GM12878 (cell line): ENCODE data around the gene SH3BP5. TPM values are rescaled to one million over a fixed set of nuclear protein-coding genes. Genes with fewer than 3 reads are reported as not detected.

Source experiments
- ASH2L ChIP-seq: fragments of 300-600, 200-600 bp; sonication (generic); IDR thresholded peaks from 2 replicates; pipeline ENCODE4 v1.6.1; 2017; ENCODE audit warnings: low read depth, mild to moderate bottlenecking, borderline replicate concordance
- CBX3 ChIP-seq: fragments of 200-600 bp; sonication (generic); IDR thresholded peaks from 2 replicates; pipeline ENCODE4 v1.6.1; 2016; ENCODE audit warnings: low read depth, borderline replicate concordance
- CHD1 ChIP-seq: IDR thresholded peaks from 2 replicates; pipeline ENCODE4 v1.6.1; 2012; ENCODE audit warnings: low read depth, low read length, improper control_type of control experiment
- ESRRA ChIP-seq: IDR thresholded peaks from 2 replicates; pipeline ENCODE4 v1.6.1; 2012; ENCODE audit warnings: mild to moderate bottlenecking, low read length, improper control_type of control experiment
- LARP7 ChIP-seq: fragments of 450-650 bp; IDR thresholded peaks from 2 replicates; pipeline ENCODE4 v1.6.1; 2017; ENCODE audit warnings: mild to moderate bottlenecking
- MTA3 ChIP-seq: IDR thresholded peaks from 2 replicates; pipeline ENCODE4 v1.6.1; 2012; ENCODE audit warnings: low read length, inconsistent platforms, borderline replicate concordance
- SMAD1 ChIP-seq: fragments of 450-650 bp; IDR thresholded peaks from 2 replicates; pipeline ENCODE4 v1.6.1; 2018; ENCODE audit warnings: mild to moderate bottlenecking, low read depth; ENCODE audit not compliant: partially characterized antibody
- SMARCA5 ChIP-seq: fragments of 450-650 bp; IDR thresholded peaks from 2 replicates; pipeline ENCODE4 v1.6.1; 2017; ENCODE audit warnings: mild to moderate bottlenecking
- YBX1 ChIP-seq: fragments of 450-650 bp; IDR thresholded peaks from 2 replicates; pipeline ENCODE4 v1.6.1; 2016; ENCODE audit warnings: antibody characterized with exemption
- YY1 ChIP-seq: IDR thresholded peaks from 2 replicates; pipeline ENCODE4 v1.6.1; 2011; ENCODE audit warnings: low read depth, mild to moderate bottlenecking, low read length
- polyA plus RNA-seq, 11 experiments: library from polyadenylated mRNA; depleted of rRNA in 4 of 11; unstranded in 6 of 11; stranded (reverse) in 5 of 11; fragments of >200 nt; fragmentation: Nextera tagmentation in 4 of 11; fragmentation: Illumina TruSeq in 1 of 11; extraction: Ambion mirVana in 4 of 11; extraction: Trizol in 1 of 11; gene quantifications; 1 replicate in 1 of 11; 2 replicates in 10 of 11; pipeline versions ENCODE4 v1.2.1 to v1.2.3, GENCODE V29; 2011 to 2016; ENCODE audit warnings: inconsistent platforms in 2 of 11, missing spikeins in 2 of 11, low read depth in 1 of 11
- total RNA-seq, 4 experiments: library from RNA; depleted of rRNA in 3 of 4; stranded (reverse); fragments of >200 nt in 3 of 4; fragmentation: Illumina TruSeq in 1 of 4; extraction: Trizol in 1 of 4; gene quantifications; 2 replicates each; pipeline versions ENCODE4 v1.2.1 to v1.2.3, GENCODE V29; 2013 to 2021
- TF ChIP-seq, protein P1 (sequence below): IDR thresholded peaks from 2 replicates; pipeline ENCODE4 v1.6.1; 2012; ENCODE audit warnings: low read length, inconsistent platforms
- TF ChIP-seq, protein P2 (sequence below): fragments of 450-650 bp; IDR thresholded peaks from 2 replicates; pipeline ENCODE4 v1.6.1; 2017; ENCODE audit warnings: mild to moderate bottlenecking, low read depth, inconsistent platforms; ENCODE audit not compliant: poor library complexity, severe bottlenecking
- TF ChIP-seq, protein P3 (sequence below): fragments of 450-650 bp; formaldehyde crosslinking; IDR thresholded peaks from 2 replicates; pipeline ENCODE4 v1.5.0; 2022; ENCODE audit warnings: mild to moderate bottlenecking, missing genetic modification characterization
- TF ChIP-seq, protein P4 (sequence below): fragments of 450-650 bp; IDR thresholded peaks from 2 replicates; pipeline ENCODE4 v1.6.1; 2017; ENCODE audit warnings: borderline replicate concordance
- TF ChIP-seq, protein P5 (sequence below): IDR thresholded peaks from 2 replicates; pipeline ENCODE4 v1.6.1; 2012; ENCODE audit warnings: low read depth, low read length, improper control_type of control experiment
- TF ChIP-seq, protein P6 (sequence below): IDR thresholded peaks from 2 replicates; pipeline ENCODE4 v1.6.1; 2011; ENCODE audit warnings: borderline replicate concordance, low read depth, mild to moderate bottlenecking, moderate library complexity, mixed read lengths, low read length; ENCODE audit not compliant: insufficient read depth; ENCODE audit errors: extremely low read length
- TF ChIP-seq, protein P7 (sequence below): fragments of 450-650 bp; IDR thresholded peaks from 2 replicates; pipeline ENCODE4 v1.6.1; 2016; ENCODE audit warnings: mild to moderate bottlenecking

Gene SH3BP5
- total and polyA plus RNA-seq, 10 of the 15 experiments (the other 5 are each of a cell fraction or from before 2014, with no cell fraction given), result 14.9 to 87.5 (median 43.7) TPM

DNA sequence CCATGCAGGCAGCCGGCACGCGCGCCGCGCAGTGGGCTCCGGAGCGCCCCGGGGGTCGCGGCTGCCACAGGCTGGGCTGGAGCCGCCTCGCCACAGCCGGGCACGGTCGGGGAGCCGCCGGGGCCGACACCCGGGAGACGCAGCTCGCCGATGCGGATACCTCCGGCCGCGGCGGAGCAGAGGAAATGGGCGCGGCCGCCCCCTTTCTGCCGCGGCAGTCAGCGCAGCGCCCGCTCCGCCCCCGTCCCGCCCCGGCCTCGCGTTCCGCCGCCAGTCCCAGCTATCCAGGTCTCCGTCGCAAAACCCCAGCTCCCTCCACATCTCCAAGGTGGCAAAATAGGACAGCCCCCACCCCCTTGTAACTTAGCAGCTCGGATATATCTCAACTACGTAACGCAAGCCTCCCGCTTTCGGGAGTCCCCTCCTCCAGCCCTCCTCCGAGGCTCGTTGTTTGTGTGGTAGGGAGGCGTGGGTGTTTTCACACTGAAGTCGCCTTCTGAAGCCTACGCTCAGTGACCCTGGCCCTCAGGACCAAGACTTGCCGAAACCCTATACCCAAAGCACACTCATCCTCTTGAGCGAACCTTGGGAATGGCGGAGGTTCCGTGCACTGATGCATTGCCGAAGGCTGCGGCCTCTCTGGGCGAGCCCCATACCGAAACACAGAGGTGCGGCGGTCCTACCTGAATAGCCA lies at the start of gene SH3BP5 (continued):
- TF ChIP-seq, protein P1, sequence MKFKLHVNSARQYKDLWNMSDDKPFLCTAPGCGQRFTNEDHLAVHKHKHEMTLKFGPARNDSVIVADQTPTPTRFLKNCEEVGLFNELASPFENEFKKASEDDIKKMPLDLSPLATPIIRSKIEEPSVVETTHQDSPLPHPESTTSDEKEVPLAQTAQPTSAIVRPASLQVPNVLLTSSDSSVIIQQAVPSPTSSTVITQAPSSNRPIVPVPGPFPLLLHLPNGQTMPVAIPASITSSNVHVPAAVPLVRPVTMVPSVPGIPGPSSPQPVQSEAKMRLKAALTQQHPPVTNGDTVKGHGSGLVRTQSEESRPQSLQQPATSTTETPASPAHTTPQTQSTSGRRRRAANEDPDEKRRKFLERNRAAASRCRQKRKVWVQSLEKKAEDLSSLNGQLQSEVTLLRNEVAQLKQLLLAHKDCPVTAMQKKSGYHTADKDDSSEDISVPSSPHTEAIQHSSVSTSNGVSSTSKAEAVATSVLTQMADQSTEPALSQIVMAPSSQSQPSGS, result no peak
- TF ChIP-seq, protein P2, sequence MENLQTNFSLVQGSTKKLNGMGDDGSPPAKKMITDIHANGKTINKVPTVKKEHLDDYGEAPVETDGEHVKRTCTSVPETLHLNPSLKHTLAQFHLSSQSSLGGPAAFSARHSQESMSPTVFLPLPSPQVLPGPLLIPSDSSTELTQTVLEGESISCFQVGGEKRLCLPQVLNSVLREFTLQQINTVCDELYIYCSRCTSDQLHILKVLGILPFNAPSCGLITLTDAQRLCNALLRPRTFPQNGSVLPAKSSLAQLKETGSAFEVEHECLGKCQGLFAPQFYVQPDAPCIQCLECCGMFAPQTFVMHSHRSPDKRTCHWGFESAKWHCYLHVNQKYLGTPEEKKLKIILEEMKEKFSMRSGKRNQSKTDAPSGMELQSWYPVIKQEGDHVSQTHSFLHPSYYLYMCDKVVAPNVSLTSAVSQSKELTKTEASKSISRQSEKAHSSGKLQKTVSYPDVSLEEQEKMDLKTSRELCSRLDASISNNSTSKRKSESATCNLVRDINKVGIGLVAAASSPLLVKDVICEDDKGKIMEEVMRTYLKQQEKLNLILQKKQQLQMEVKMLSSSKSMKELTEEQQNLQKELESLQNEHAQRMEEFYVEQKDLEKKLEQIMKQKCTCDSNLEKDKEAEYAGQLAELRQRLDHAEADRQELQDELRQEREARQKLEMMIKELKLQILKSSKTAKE, result no peak
- TF ChIP-seq YY1 (peak; percentile 59), SMARCA5 (peak; percentile 94), CBX3 (no peak), LARP7 (peak; percentile 89), ASH2L (no peak), ESRRA (no peak), MTA3 (no peak), CHD1 (no peak), YBX1 (no peak), SMAD1 (no peak)
- TF ChIP-seq, protein P3, sequence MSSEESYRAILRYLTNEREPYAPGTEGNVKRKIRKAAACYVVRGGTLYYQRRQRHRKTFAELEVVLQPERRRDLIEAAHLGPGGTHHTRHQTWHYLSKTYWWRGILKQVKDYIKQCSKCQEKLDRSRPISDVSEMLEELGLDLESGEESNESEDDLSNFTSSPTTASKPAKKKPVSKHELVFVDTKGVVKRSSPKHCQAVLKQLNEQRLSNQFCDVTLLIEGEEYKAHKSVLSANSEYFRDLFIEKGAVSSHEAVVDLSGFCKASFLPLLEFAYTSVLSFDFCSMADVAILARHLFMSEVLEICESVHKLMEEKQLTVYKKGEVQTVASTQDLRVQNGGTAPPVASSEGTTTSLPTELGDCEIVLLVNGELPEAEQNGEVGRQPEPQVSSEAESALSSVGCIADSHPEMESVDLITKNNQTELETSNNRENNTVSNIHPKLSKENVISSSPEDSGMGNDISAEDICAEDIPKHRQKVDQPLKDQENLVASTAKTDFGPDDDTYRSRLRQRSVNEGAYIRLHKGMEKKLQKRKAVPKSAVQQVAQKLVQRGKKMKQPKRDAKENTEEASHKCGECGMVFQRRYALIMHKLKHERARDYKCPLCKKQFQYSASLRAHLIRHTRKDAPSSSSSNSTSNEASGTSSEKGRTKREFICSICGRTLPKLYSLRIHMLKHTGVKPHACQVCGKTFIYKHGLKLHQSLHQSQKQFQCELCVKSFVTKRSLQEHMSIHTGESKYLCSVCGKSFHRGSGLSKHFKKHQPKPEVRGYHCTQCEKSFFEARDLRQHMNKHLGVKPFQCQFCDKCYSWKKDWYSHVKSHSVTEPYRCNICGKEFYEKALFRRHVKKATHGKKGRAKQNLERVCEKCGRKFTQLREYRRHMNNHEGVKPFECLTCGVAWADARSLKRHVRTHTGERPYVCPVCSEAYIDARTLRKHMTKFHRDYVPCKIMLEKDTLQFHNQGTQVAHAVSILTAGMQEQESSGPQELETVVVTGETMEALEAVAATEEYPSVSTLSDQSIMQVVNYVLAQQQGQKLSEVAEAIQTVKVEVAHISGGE (CRISPR knock-in tag), result no peak
- TF ChIP-seq, protein P4, sequence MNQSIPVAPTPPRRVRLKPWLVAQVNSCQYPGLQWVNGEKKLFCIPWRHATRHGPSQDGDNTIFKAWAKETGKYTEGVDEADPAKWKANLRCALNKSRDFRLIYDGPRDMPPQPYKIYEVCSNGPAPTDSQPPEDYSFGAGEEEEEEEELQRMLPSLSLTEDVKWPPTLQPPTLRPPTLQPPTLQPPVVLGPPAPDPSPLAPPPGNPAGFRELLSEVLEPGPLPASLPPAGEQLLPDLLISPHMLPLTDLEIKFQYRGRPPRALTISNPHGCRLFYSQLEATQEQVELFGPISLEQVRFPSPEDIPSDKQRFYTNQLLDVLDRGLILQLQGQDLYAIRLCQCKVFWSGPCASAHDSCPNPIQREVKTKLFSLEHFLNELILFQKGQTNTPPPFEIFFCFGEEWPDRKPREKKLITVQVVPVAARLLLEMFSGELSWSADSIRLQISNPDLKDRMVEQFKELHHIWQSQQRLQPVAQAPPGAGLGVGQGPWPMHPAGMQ, result no peak
- TF ChIP-seq, protein P5, sequence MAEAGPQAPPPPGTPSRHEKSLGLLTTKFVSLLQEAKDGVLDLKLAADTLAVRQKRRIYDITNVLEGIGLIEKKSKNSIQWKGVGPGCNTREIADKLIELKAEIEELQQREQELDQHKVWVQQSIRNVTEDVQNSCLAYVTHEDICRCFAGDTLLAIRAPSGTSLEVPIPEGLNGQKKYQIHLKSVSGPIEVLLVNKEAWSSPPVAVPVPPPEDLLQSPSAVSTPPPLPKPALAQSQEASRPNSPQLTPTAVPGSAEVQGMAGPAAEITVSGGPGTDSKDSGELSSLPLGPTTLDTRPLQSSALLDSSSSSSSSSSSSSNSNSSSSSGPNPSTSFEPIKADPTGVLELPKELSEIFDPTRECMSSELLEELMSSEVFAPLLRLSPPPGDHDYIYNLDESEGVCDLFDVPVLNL, result 0 out of 2 replicates have a peak, but pooled peaks have one; percentile 31
- TF ChIP-seq, protein P6, sequence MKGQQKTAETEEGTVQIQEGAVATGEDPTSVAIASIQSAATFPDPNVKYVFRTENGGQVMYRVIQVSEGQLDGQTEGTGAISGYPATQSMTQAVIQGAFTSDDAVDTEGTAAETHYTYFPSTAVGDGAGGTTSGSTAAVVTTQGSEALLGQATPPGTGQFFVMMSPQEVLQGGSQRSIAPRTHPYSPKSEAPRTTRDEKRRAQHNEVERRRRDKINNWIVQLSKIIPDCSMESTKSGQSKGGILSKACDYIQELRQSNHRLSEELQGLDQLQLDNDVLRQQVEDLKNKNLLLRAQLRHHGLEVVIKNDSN, result no peak
- TF ChIP-seq, protein P7, sequence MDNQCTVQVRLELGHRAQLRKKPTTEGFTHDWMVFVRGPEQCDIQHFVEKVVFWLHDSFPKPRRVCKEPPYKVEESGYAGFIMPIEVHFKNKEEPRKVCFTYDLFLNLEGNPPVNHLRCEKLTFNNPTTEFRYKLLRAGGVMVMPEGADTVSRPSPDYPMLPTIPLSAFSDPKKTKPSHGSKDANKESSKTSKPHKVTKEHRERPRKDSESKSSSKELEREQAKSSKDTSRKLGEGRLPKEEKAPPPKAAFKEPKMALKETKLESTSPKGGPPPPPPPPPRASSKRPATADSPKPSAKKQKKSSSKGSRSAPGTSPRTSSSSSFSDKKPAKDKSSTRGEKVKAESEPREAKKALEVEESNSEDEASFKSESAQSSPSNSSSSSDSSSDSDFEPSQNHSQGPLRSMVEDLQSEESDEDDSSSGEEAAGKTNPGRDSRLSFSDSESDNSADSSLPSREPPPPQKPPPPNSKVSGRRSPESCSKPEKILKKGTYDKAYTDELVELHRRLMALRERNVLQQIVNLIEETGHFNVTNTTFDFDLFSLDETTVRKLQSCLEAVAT, result peak; percentile 94
